Memory B cell (primary cell): Measurements from ENCODE around the gene CFHR2.
"Not testable (repeated sequence)": the region's sequence is repeated elsewhere in the genome, so short reads cannot be mapped to it uniquely, and the experiment has no call there.

Experiments
- ATAC-seq: fragments of 150-1000 bp; cut with Tn5 transposase; 2 replicates; pipeline ENCODE4 v1.10.0; 2021; ENCODE audit warnings: low read depth, mild to moderate bottlenecking, moderate library complexity
- DNase-seq, 2 donors: peaks; one replicate each; pipeline ENCODE4 v3.0.0; 2022; ENCODE audit warnings: low spot score in 2 of 2
- H3K27ac Mint-ChIP-seq: one replicate; pipeline ENCODE4 v1.8.0; 2022; ENCODE audit warnings: mild to moderate bottlenecking, moderate library complexity, mixed read lengths
- H3K27me3 Mint-ChIP-seq: one replicate; pipeline ENCODE4 v1.8.0; 2022; ENCODE audit warnings: mixed read lengths
- H3K36me3 Mint-ChIP-seq: one replicate; pipeline ENCODE4 v1.8.0; 2022; ENCODE audit warnings: mild to moderate bottlenecking, mixed read lengths
- H3K4me1 Mint-ChIP-seq: one replicate; pipeline ENCODE4 v1.8.0; 2022; ENCODE audit warnings: mixed read lengths
- H3K4me3 Mint-ChIP-seq: one replicate; pipeline ENCODE4 v1.8.0; 2022; ENCODE audit warnings: mild to moderate bottlenecking, moderate library complexity, mixed read lengths
- H3K9me3 Mint-ChIP-seq: one replicate; pipeline ENCODE4 v1.8.0; 2022; ENCODE audit warnings: mixed read lengths

The CFHR2 gene

GRCh38 chr1:196943568-196943967 is at the start of gene CFHR2:
Gene CFHR2 (plus strand): TSS chr1:196943738. CDS start chr1:196943881, 143 bp downstream.
- H3K27me3 Mint-ChIP-seq, DNase-seq, H3K9me3 Mint-ChIP-seq, H3K4me3 Mint-ChIP-seq, H3K36me3 Mint-ChIP-seq, H3K4me1 Mint-ChIP-seq, H3K27ac Mint-ChIP-seq, ATAC-seq: not testable (repeated sequence)

DNA sequence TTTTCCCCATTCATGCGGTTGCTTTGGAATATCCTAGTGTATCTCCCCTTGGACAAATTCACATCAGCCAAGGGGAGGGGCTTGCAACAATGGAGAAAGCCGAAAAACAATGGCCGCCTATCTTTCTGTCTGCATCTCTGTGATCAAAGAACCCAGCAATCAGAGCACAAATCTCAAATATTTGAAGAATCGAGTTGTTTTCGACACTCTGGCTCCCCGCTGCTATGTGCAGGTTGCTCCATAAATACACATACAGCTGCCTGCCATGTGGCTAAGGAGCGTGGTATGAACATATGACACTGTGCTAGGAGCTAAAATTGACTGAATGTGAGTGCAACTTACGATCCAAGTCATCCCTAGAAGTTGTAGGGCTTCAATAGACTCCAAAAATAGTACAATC is 47.2 kb upstream of the CFHR2 start:
- Mint-ChIP-seq H3K36me3 (no peaks in the 10 kb centered on the region), H3K27me3 (peaks cover 5% of the 10 kb centered on the region), H3K4me3 (no peak overlapping the region), H3K27ac (no peak overlapping the region), H3K4me1 (no peaks in the 10 kb centered on the region), H3K9me3 (no peaks in the 10 kb centered on the region)
- no peak for DNase-seq
- ATAC-seq: no peak

- H3K27ac Mint-ChIP-seq: no peak overlapping the region
- no peaks in the 10 kb centered on the region for H3K36me3 Mint-ChIP-seq
- DNase-seq (no peak), ATAC-seq (no peak)
- H3K4me1 Mint-ChIP-seq: no peaks in the 10 kb centered on the region
- H3K27me3 Mint-ChIP-seq: peaks cover 5% of the 10 kb centered on the region
- H3K4me3 Mint-ChIP-seq: no peak overlapping the region
- H3K9me3 Mint-ChIP-seq: no peaks in the 10 kb centered on the region
These were observed 46.2 kb upstream of the CFHR2 start for GRCh38 chr1:196897158-196897828.

DNA sequence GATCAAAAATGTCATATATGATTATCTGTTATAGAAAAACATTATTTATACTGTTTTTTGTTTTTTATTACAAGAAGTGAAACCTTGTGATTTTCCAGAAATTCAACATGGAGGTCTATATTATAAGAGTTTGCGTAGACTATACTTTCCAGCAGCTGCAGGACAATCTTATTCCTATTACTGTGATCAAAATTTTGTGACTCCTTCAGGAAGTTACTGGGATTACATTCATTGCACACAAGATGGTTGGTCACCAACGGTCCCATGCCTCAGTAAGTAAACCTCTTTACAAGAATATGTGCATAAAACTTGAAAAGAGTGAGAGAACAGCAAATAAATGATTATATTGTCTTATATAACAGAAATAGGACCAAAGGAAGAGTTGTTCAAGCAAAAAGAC is 41.2 kb upstream of the CFHR2 start:
- ATAC-seq: no peak
- DNase-seq: no peak
- H3K9me3 Mint-ChIP-seq: no peaks in the 10 kb centered on the region
- no peak overlapping the region for H3K27ac Mint-ChIP-seq
- H3K36me3 Mint-ChIP-seq: no peaks in the 10 kb centered on the region
- no peak overlapping the region for H3K4me3 Mint-ChIP-seq
- peaks cover 3% of the 10 kb centered on the region for H3K27me3 Mint-ChIP-seq
- no peaks in the 10 kb centered on the region for H3K4me1 Mint-ChIP-seq

DNA sequence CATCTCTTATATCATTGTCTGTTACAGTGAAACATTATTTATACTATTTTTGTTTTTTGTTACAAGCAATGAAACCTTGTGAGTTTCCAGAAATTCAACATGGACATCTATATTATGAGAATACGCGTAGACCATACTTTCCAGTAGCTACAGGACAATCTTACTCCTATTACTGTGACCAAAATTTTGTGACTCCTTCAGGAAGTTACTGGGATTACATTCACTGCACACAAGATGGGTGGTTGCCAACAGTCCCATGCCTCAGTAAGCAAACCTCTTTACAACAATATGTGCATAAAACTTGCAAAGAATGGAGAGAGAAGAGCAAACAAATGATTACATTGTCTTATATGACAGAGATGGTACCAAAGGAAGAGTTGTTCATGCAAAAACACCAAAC is 33.3 kb upstream of the CFHR2 start:
- Mint-ChIP-seq H3K4me3 (no peak overlapping the region), H3K27ac (no peak overlapping the region), H3K4me1 (peaks cover 2% of the 10 kb centered on the region), H3K9me3 (peaks cover 2% of the 10 kb centered on the region), H3K36me3 (no peaks in the 10 kb centered on the region), H3K27me3 (peaks cover 2% of the 10 kb centered on the region)
- ATAC-seq: no peak
- no peak for DNase-seq

- not testable (repeated sequence) for H3K4me1 Mint-ChIP-seq, H3K36me3 Mint-ChIP-seq, H3K9me3 Mint-ChIP-seq, ATAC-seq, H3K27me3 Mint-ChIP-seq, DNase-seq, H3K4me3 Mint-ChIP-seq, H3K27ac Mint-ChIP-seq
These were observed 31.3 kb upstream of the CFHR2 start for GRCh38 chr1:196912283-196912682.

DNA sequence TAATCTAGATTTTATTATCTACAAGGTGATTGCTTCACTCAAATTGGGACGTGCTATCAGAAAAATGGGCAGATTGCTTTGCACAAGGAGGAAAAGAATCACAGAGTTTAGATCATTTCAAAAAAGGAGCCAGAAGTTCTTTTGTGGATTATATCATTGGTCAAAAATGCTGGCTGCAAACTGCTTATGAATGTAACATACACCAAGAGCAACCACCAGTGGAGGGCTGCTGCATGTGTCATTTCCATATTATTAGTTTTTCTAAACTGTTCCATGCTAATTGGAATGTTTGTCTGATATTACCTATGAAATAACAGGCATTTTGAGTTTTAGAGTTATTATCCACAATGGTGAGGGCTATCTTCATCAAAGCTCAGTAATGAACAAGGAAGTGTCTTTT is 16.7 kb upstream of the CFHR2 start:
- H3K36me3 Mint-ChIP-seq, ATAC-seq, H3K27me3 Mint-ChIP-seq, H3K9me3 Mint-ChIP-seq, H3K4me3 Mint-ChIP-seq, DNase-seq, H3K27ac Mint-ChIP-seq, H3K4me1 Mint-ChIP-seq: not testable (repeated sequence)

GRCh38 chr1:196932853-196933252 is 10.7 kb upstream of the CFHR2 start:
- H3K27me3 Mint-ChIP-seq, H3K4me3 Mint-ChIP-seq, H3K4me1 Mint-ChIP-seq, H3K27ac Mint-ChIP-seq, ATAC-seq, H3K36me3 Mint-ChIP-seq, DNase-seq, H3K9me3 Mint-ChIP-seq: not testable (repeated sequence)

GRCh38 chr1:196933531-196934189 is 9.9 kb upstream of the CFHR2 start:
- peaks cover 6% of the 10 kb centered on the region for H3K9me3 Mint-ChIP-seq
- no peaks in the 10 kb centered on the region for H3K4me1 Mint-ChIP-seq
- no peak overlapping the region for H3K4me3 Mint-ChIP-seq
- no peak for ATAC-seq
- H3K27ac Mint-ChIP-seq: no peak overlapping the region
- no peaks in the 10 kb centered on the region for H3K36me3 Mint-ChIP-seq
- H3K27me3 Mint-ChIP-seq: no peaks in the 10 kb centered on the region
- no peak for DNase-seq

- H3K27ac Mint-ChIP-seq, H3K4me3 Mint-ChIP-seq, H3K36me3 Mint-ChIP-seq, DNase-seq, H3K4me1 Mint-ChIP-seq, ATAC-seq, H3K27me3 Mint-ChIP-seq: not testable (repeated sequence)
- peaks cover 12% of the 10 kb centered on the region for H3K9me3 Mint-ChIP-seq
These were observed 2.1 kb upstream of the CFHR2 start for GRCh38 chr1:196941474-196941873.

DNA sequence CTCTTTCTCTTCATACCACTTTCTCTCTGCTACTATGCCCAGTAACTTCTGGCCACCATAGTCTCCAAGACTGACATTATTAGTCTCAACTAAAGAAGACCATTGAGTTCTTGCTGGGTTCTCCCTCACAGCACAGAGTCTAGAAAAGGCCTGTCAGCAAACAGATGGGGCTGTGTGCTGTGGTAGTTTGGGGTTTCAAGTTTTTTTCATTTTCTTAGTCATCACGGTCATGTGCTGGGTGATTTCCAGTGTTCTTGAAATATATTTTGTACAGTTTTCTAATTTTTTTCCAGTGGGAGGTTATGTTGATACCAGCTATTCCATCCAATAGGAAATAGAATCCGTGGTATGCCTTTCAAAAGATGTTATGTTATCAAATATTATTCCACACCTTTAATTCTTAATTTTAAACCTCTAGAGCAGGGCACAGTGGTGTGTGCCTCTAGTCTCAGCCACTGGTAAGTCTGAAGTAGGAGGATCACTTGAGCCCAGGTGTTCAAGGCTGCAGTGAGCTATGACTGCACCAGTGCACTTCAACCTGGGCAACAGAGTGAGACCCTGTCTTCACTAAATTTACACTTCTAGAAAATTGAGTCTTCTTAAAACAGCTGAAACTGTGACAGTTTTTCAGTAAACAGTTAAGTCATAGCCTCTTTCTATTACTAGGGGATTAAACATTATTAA is 8.3 kb downstream of the CFHR2 start:
- Mint-ChIP-seq H3K27me3 (no peaks in the 10 kb centered on the region), H3K36me3 (no peaks in the 10 kb centered on the region), H3K4me3 (no peak overlapping the region), H3K9me3 (peaks cover 6% of the 10 kb centered on the region), H3K27ac (no peak overlapping the region), H3K4me1 (no peaks in the 10 kb centered on the region)
- no peak for ATAC-seq
- DNase-seq: no peak

DNA sequence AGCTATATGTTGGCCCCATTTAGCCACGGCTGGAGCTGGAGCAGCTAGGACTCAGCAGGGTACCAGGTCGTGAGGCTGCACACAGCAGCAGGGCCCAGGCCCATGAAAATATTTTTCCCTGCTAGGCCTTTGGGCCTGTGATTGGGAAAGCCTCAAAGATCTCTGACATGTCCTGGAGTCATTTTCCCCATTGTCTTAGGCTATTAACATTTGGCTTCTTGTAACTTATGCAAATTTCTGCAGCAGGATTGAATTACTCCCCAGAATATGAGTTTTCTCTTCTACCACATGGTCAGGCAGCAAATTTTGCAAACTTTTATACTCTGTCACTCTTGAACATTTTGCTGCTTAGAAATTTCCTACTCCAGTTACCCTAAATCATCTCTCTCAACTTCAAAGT is 11.2 kb downstream of the CFHR2 start:
- no peak for ATAC-seq

DNA sequence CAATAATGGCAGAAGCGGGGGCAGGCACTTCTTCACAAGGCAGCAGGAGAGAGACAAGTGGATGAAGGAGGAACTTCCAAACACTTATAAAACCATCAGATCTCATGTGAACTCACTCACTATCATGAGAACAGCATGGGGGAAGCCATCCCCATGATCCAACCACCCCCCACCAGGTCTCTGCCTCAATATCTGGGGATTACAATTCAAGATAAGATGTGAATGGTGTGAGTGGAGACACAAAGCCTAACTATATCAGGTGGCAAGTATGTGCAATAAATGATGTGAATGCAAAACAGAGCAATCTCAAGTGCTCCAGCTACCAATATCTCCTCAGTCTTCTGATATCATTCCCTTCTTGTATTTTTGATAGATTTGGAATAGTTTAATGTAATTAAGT is 12.4 kb downstream of the CFHR2 start:
- no peak for DNase-seq
- H3K9me3 Mint-ChIP-seq: peaks cover 6% of the 10 kb centered on the region
- no peak overlapping the region for H3K4me3 Mint-ChIP-seq
- no peaks in the 10 kb centered on the region for H3K4me1 Mint-ChIP-seq
- ATAC-seq: no peak
- H3K27me3 Mint-ChIP-seq: no peaks in the 10 kb centered on the region
- no peaks in the 10 kb centered on the region for H3K36me3 Mint-ChIP-seq
- H3K27ac Mint-ChIP-seq: no peak overlapping the region

More for the DNA sequence above, 11.2 kb downstream of the CFHR2 start:
- Mint-ChIP-seq H3K27me3 (no peaks in the 10 kb centered on the region), H3K36me3 (no peaks in the 10 kb centered on the region), H3K4me1 (no peaks in the 10 kb centered on the region), H3K9me3 (peaks cover 6% of the 10 kb centered on the region), H3K27ac (no peak overlapping the region), H3K4me3 (no peak overlapping the region)
- DNase-seq: no peak

DNA sequence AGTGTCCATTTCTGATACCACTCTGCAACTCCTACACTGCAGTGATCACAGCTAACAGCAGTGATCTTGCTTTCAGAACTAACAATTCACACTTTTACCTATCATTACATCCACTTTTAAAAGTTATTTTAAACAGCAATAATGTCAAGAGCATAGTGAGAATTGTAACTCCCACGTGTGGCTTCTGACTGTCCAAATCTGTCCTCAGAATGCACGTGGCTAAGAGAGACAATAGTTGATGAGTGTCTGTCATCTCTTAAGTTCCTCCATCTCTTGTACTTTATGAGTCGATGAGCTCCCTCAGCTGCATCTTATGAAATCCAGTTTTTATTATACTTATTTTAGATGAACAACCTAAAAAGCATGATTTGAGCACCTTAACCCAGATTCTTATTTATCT is 17.3 kb downstream of the CFHR2 start:
- H3K4me1 Mint-ChIP-seq: no peaks in the 10 kb centered on the region

More for the DNA sequence above, 17.3 kb downstream of the CFHR2 start:
- no peaks in the 10 kb centered on the region for H3K36me3 Mint-ChIP-seq
- DNase-seq (no peak), ATAC-seq (no peak)
- no peak overlapping the region for H3K27ac Mint-ChIP-seq
- H3K9me3 Mint-ChIP-seq: peaks cover 2% of the 10 kb centered on the region
- no peaks in the 10 kb centered on the region for H3K27me3 Mint-ChIP-seq
- no peak overlapping the region for H3K4me3 Mint-ChIP-seq
